ENCODE results near the gene ANXA4. TPM values are rescaled to one million over a fixed set of nuclear protein-coding genes. Genes with fewer than 3 reads are reported as not detected.

Gene ANXA4
- total RNA-seq, 4 donors from 2014 or later, result 24.8 to 66.4 (median 43.6) TPM

DNA sequence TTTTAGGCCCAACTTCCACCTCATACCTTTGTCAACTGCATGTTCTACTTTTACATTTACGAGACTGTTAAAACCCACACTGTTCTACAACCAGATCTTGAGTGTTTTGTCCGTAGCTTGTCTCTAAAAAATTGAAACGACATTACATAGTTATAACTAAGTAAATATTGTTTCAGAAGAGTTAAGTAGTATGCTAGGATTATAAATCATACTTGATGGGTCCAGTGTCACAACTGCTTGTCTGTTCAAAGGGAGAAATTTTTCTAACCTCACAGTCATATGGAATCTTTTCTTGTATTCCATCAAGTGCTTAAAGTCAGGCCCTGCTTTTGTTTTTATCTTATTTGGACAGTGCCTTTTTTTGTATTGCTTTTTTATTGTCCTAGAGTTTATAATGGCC, 91.8 kb downstream of the ANXA4 start:
- Histone ChIP-seq H3K9me3 (no peaks in the 10 kb centered on the region), H3K27me3 (no peaks in the 10 kb centered on the region), H3K4me1 (peaks cover 7 to 35% (median 15%) of the 10 kb centered on the region in 3 donors), H3K4me3 (no peak overlapping the region), H3K27ac (no peak overlapping the region), H3K36me3 (peaks cover 0 to 11% (median 0%) of the 10 kb centered on the region in 3 donors)
- DNase-seq, result no peak
- WGBS, 2 donors, result 77 to 90% methylated on average over 3 of the region's 3 CpGs
- intact Hi-C loops (cut with DNase I), result no loop called here
- TF ChIP-seq, protein P1, sequence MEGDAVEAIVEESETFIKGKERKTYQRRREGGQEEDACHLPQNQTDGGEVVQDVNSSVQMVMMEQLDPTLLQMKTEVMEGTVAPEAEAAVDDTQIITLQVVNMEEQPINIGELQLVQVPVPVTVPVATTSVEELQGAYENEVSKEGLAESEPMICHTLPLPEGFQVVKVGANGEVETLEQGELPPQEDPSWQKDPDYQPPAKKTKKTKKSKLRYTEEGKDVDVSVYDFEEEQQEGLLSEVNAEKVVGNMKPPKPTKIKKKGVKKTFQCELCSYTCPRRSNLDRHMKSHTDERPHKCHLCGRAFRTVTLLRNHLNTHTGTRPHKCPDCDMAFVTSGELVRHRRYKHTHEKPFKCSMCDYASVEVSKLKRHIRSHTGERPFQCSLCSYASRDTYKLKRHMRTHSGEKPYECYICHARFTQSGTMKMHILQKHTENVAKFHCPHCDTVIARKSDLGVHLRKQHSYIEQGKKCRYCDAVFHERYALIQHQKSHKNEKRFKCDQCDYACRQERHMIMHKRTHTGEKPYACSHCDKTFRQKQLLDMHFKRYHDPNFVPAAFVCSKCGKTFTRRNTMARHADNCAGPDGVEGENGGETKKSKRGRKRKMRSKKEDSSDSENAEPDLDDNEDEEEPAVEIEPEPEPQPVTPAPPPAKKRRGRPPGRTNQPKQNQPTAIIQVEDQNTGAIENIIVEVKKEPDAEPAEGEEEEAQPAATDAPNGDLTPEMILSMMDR (IDR thresholded peaks at IDR 0.05), result no peak
- no peak for TF ChIP-seq POLR2A (IDR thresholded peaks at IDR 0.05)

- H3K36me3 ChIP-seq, result peaks cover 0 to 30% (median 0%) of the 10 kb centered on the region in 3 donors
- H3K4me3 ChIP-seq, result no peak overlapping the region
- H3K4me1 ChIP-seq, result peaks cover 4 to 24% (median 12%) of the 10 kb centered on the region in 3 donors
- no peak for DNase-seq
- TF ChIP-seq, protein P1 (IDR thresholded peaks at IDR 0.05), result no peak
- TF ChIP-seq POLR2A (IDR thresholded peaks at IDR 0.05), result no peak
- H3K27me3 ChIP-seq, result no peaks in the 10 kb centered on the region
- H3K27ac ChIP-seq, result no peak overlapping the region
- H3K9me3 ChIP-seq, result no peaks in the 10 kb centered on the region
- 91 to 96% methylated on average over 2 of the region's 2 CpGs for WGBS, 2 donors
- intact Hi-C loops (cut with DNase I), result no loop called here
Measured at GRCh38 chr2:69835666-69836065, 93.7 kb downstream of the ANXA4 start.

DNA sequence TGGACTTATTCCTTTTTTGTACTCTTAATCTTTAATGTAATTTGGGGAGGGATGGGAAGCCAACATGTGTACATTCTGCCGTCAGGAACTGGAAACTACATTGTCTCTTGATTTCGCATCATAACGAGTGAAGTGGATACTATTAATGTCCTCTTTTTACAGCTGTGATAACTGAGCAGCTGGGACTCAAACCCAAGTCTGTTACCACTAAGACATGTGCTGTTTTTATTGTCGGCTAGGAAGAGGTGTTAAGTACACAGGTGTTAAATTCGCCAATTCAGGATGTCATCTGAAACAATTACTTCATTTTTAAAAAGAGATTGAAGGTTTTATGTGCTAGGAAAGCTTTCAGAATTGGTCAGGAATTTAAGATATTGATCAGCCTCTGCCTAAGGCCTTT, 94.4 kb downstream of the ANXA4 start:
- no peaks in the 10 kb centered on the region for H3K27me3 ChIP-seq
- H3K4me1 ChIP-seq, result peaks cover 4 to 18% (median 5%) of the 10 kb centered on the region in 3 donors
- H3K4me3 ChIP-seq, result no peak overlapping the region
- intact Hi-C loops (cut with DNase I), result no loop called here
- no peak for TF ChIP-seq POLR2A (IDR thresholded peaks at IDR 0.05)
- TF ChIP-seq, protein P1 (IDR thresholded peaks at IDR 0.05), result no peak
- H3K9me3 ChIP-seq, result no peaks in the 10 kb centered on the region
- WGBS, 2 donors, result 76 to 77% methylated on average over 5 of the region's 5 CpGs
- DNase-seq, result no peak
- H3K27ac ChIP-seq, result no peak overlapping the region
- H3K36me3 ChIP-seq, result peaks cover 0 to 37% (median 0%) of the 10 kb centered on the region in 3 donors

- intact Hi-C loops (cut with DNase I), result no loop called here
- DNase-seq, result no peak
- 91 to 94% methylated on average over 2 of the region's 2 CpGs for WGBS, 2 donors
- Histone ChIP-seq H3K27ac (no peak overlapping the region), H3K9me3 (no peaks in the 10 kb centered on the region), H3K4me1 (peaks cover 0 to 6% (median 4%) of the 10 kb centered on the region in 3 donors), H3K27me3 (no peaks in the 10 kb centered on the region), H3K36me3 (peaks cover 0 to 45% (median 0%) of the 10 kb centered on the region in 3 donors), H3K4me3 (no peak overlapping the region)
- TF ChIP-seq, protein P1 (IDR thresholded peaks at IDR 0.05), result no peak
- no peak for TF ChIP-seq POLR2A (IDR thresholded peaks at IDR 0.05)
Measured at GRCh38 chr2:69837533-69837932, 95.6 kb downstream of the ANXA4 start.

DNA sequence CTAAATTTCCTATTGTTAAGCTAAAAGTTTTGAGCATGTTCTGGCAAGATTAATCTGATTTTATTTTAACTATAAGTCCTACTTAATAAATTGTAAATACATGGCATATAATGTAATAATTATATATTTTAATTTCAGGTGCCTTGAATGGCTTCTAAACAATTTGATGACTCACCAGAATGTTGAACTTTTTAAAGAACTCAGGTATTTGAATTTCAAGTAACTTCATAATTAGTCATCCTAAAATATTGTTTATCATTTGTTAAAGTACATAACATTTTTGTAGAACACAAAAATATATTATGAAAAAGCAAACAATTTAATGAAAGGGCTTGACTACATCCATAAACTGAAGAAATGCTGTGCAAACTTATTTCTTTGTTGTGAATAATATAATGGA, 102.1 kb downstream of the ANXA4 start:
- no peak overlapping the region for H3K27ac ChIP-seq
- H3K4me3 ChIP-seq, result no peak overlapping the region
- intact Hi-C loops (cut with DNase I), result no loop called here
- no peaks in the 10 kb centered on the region for H3K27me3 ChIP-seq
- H3K9me3 ChIP-seq, result no peaks in the 10 kb centered on the region
- H3K4me1 ChIP-seq, result no peaks in the 10 kb centered on the region
- no peak for TF ChIP-seq POLR2A (IDR thresholded peaks at IDR 0.05)
- TF ChIP-seq, protein P1 (IDR thresholded peaks at IDR 0.05), result no peak
- peaks cover 0 to 90% (median 11%) of the 10 kb centered on the region in 3 donors for H3K36me3 ChIP-seq
- no peak for DNase-seq

Data from esophagus squamous epithelium (tissue), 5 donors.